ENCODE measurements around the gene SNX24.

SNX24 gene

DNA sequence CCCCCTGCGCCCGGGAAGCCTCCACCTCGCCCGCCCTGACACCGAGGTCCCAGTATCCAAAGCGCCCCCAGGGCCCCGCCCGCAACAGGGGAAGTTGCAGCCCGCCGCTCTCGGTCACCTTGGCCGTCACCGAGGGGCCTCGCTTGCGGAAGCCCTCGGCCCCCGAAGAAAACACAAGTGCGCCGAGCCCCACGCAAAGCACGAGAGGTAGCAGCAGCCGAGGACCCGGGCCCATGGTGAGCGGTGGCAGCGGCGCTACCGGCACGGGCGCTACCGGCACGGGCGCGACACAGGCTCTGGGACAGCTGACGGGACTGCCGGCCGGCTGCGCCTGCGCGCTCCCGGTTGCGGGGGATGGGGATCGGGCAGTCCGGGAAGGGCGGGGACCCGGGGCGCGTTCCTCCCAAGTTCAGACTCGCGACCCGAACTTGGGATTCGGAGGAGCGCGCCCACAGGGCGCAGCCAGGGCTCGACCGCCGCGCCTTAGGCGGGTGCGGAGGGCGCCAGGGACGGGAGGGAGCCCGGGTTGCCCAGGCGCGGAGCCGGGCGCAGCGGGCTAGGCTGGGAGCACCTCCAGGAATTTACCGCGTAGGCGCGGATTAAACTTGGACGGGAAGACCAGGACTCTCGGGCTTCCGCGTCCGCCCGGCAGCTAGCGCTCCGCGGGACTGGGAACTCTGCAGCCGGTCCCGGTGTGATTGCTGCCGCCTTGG lies 191.1 kb downstream of the SNX24 start, which contains the start of gene PPIC (continued):
- no peak for TF ChIP-seq TCF7L2 (IDR thresholded peaks at IDR 0.05; ENCODE audit: borderline replicate concordance, low read depth, low read length)
- TF ChIP-seq, protein P1, sequence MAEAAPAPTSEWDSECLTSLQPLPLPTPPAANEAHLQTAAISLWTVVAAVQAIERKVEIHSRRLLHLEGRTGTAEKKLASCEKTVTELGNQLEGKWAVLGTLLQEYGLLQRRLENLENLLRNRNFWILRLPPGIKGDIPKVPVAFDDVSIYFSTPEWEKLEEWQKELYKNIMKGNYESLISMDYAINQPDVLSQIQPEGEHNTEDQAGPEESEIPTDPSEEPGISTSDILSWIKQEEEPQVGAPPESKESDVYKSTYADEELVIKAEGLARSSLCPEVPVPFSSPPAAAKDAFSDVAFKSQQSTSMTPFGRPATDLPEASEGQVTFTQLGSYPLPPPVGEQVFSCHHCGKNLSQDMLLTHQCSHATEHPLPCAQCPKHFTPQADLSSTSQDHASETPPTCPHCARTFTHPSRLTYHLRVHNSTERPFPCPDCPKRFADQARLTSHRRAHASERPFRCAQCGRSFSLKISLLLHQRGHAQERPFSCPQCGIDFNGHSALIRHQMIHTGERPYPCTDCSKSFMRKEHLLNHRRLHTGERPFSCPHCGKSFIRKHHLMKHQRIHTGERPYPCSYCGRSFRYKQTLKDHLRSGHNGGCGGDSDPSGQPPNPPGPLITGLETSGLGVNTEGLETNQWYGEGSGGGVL (tag by site-specific recombination; IDR thresholded peaks at IDR 0.05), result 0 out of 2 replicates have a peak, but pooled peaks have one; percentile 3
- TF ChIP-seq, protein P2, sequence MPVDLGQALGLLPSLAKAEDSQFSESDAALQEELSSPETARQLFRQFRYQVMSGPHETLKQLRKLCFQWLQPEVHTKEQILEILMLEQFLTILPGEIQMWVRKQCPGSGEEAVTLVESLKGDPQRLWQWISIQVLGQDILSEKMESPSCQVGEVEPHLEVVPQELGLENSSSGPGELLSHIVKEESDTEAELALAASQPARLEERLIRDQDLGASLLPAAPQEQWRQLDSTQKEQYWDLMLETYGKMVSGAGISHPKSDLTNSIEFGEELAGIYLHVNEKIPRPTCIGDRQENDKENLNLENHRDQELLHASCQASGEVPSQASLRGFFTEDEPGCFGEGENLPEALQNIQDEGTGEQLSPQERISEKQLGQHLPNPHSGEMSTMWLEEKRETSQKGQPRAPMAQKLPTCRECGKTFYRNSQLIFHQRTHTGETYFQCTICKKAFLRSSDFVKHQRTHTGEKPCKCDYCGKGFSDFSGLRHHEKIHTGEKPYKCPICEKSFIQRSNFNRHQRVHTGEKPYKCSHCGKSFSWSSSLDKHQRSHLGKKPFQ (tag by site-specific recombination; IDR thresholded peaks at IDR 0.05), result no peak
- TF ChIP-seq, protein P3, sequence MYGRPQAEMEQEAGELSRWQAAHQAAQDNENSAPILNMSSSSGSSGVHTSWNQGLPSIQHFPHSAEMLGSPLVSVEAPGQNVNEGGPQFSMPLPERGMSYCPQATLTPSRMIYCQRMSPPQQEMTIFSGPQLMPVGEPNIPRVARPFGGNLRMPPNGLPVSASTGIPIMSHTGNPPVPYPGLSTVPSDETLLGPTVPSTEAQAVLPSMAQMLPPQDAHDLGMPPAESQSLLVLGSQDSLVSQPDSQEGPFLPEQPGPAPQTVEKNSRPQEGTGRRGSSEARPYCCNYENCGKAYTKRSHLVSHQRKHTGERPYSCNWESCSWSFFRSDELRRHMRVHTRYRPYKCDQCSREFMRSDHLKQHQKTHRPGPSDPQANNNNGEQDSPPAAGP (tag by site-specific recombination; IDR thresholded peaks at IDR 0.05), result 0 out of 2 replicates have a peak, but pooled peaks have one; percentile 71
- TF ChIP-seq ZNF777 (tag by site-specific recombination; IDR thresholded peaks at IDR 0.05; ENCODE audit: borderline replicate concordance), result no peak; the same call in 1 of the 2 replicates
- no peak for TF ChIP-seq ZNF146 (tag by site-specific recombination; IDR thresholded peaks at IDR 0.05)
- TF ChIP-seq HOXA7 (CRISPR knock-in tag; IDR thresholded peaks at IDR 0.05; ENCODE audit: borderline replicate concordance), result no peak
- TF ChIP-seq, protein P4, sequence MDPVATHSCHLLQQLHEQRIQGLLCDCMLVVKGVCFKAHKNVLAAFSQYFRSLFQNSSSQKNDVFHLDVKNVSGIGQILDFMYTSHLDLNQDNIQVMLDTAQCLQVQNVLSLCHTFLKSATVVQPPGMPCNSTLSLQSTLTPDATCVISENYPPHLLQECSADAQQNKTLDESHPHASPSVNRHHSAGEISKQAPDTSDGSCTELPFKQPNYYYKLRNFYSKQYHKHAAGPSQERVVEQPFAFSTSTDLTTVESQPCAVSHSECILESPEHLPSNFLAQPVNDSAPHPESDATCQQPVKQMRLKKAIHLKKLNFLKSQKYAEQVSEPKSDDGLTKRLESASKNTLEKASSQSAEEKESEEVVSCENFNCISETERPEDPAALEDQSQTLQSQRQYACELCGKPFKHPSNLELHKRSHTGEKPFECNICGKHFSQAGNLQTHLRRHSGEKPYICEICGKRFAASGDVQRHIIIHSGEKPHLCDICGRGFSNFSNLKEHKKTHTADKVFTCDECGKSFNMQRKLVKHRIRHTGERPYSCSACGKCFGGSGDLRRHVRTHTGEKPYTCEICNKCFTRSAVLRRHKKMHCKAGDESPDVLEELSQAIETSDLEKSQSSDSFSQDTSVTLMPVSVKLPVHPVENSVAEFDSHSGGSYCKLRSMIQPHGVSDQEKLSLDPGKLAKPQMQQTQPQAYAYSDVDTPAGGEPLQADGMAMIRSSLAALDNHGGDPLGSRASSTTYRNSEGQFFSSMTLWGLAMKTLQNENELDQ (tag by site-specific recombination; IDR thresholded peaks at IDR 0.05; ENCODE audit: low read depth), result no peak
- peak; percentile 93; the same call in 1 of the 2 replicates for TF ChIP-seq MZF1 (tag by site-specific recombination; IDR thresholded peaks at IDR 0.05; ENCODE audit: borderline replicate concordance)
- TF ChIP-seq, protein P5, sequence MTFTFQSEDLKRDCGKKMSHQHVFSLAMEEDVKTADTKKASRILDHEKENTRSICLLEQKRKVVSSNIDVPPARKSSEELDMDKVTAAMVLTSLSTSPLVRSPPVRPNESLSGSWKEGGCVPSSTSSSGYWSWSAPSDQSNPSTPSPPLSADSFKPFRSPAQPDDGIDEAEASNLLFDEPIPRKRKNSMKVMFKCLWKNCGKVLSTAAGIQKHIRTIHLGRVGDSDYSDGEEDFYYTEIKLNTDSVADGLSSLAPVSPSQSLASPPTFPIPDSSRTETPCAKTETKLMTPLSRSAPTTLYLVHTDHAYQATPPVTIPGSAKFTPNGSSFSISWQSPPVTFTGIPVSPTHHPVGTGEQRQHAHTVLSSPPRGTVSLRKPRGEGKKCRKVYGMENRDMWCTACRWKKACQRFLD (tag by site-specific recombination; IDR thresholded peaks at IDR 0.05), result peak; percentile 99
- TF ChIP-seq ZNF157 (tag by site-specific recombination; IDR thresholded peaks at IDR 0.05), result no peak
- no peak for TF ChIP-seq BCL11B (tag by site-specific recombination; IDR thresholded peaks at IDR 0.05; ENCODE audit: low read depth)
- peak; percentile 88 for TF ChIP-seq KLF8 (tag by site-specific recombination; IDR thresholded peaks at IDR 0.05)
- no peak for TF ChIP-seq ZNF184 (tag by site-specific recombination; IDR thresholded peaks at IDR 0.05)
- TF ChIP-seq ZNF350 (tag by site-specific recombination; IDR thresholded peaks at IDR 0.05), result no peak
- TF ChIP-seq SETDB1 (IDR thresholded peaks at IDR 0.05; ENCODE audit: insufficient read length, low read length), result no peak
- no peak for TF ChIP-seq ZNF302 (tag by site-specific recombination; IDR thresholded peaks at IDR 0.05; ENCODE audit: low read depth)
- TF ChIP-seq ZNF560 (tag by site-specific recombination; IDR thresholded peaks at IDR 0.05; ENCODE audit: borderline replicate concordance), result no peak
- TF ChIP-seq, protein P6, sequence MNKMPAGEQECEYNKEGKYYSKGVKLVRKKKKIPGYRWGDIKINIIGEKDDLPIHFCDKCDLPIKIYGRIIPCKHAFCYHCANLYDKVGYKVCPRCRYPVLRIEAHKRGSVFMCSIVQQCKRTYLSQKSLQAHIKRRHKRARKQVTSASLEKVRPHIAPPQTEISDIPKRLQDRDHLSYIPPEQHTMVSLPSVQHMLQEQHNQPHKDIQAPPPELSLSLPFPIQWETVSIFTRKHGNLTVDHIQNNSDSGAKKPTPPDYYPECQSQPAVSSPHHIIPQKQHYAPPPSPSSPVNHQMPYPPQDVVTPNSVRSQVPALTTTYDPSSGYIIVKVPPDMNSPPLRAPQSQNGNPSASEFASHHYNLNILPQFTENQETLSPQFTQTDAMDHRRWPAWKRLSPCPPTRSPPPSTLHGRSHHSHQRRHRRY (tag by site-specific recombination; IDR thresholded peaks at IDR 0.05), result no peak
- no peak for TF ChIP-seq ZNF114 (tag by site-specific recombination; IDR thresholded peaks at IDR 0.05)

Measured in HEK293 (cell line).